ENCODE measurements around the gene CFAP45. TPM values are rescaled to one million over a fixed set of nuclear protein-coding genes. Genes with fewer than 3 reads are reported as not detected.

The CFAP45 gene
- total RNA-seq, 2 experiments from 2014 or later = 0.63 TPM; not detected in 1

- H4K20me1 ChIP-seq (ENCODE audit: insufficient read depth, low read length) = no peaks in the 10 kb centered on the region
- H3K79me2 ChIP-seq (ENCODE audit: insufficient read depth, low read depth, low read length) = no peaks in the 10 kb centered on the region
- ChIA-PET CTCF (ENCODE audit: unreplicated experiment) (no interaction called here), POLR2A (interaction anchor here (0.6 kb wide), 1 partner anchor 67 kb away, joined by 3 read pairs; no protein-coding TSS in a partner anchor)
- H3K27ac ChIP-seq (ENCODE audit: low read depth, low read length, poor library complexity, severe bottlenecking) = no peak overlapping the region
- no TSS peak for BruUV-seq (replicated peaks)
- H3K4me2 ChIP-seq (ENCODE audit: low read length) = no peak overlapping the region
- no peak overlapping the region for H3K4me3 ChIP-seq (ENCODE audit: low read depth, low read length, poor library complexity, severe bottlenecking)
- TF ChIP-seq, protein P1, sequence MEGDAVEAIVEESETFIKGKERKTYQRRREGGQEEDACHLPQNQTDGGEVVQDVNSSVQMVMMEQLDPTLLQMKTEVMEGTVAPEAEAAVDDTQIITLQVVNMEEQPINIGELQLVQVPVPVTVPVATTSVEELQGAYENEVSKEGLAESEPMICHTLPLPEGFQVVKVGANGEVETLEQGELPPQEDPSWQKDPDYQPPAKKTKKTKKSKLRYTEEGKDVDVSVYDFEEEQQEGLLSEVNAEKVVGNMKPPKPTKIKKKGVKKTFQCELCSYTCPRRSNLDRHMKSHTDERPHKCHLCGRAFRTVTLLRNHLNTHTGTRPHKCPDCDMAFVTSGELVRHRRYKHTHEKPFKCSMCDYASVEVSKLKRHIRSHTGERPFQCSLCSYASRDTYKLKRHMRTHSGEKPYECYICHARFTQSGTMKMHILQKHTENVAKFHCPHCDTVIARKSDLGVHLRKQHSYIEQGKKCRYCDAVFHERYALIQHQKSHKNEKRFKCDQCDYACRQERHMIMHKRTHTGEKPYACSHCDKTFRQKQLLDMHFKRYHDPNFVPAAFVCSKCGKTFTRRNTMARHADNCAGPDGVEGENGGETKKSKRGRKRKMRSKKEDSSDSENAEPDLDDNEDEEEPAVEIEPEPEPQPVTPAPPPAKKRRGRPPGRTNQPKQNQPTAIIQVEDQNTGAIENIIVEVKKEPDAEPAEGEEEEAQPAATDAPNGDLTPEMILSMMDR (conservative IDR thresholded peaks at IDR 0.05; ENCODE audit: low read length) = no peak
- TF ChIP-seq EZH2phosphoT487 (IDR thresholded peaks at IDR 0.05; ENCODE audit: borderline replicate concordance, low read depth, low read length) = no peak
- H3K36me3 ChIP-seq (ENCODE audit: insufficient read depth, low read length) = no peaks in the 10 kb centered on the region
- DNase-seq (ENCODE audit: low spot score) = no peak
- intact Hi-C loops (cut with micrococcal nuclease; ENCODE audit: unreplicated experiment) = no loop called here
- no peak overlapping the region for H2AFZ ChIP-seq (ENCODE audit: low read length)
- H3K4me1 ChIP-seq (ENCODE audit: insufficient read depth, low read length, poor library complexity, severe bottlenecking) = no peaks in the 10 kb centered on the region
- H3K9me2 ChIP-seq (ENCODE audit: insufficient read depth, low read length) = no peaks in the 10 kb centered on the region
- H3K9me3 ChIP-seq (ENCODE audit: low read length) = no peaks in the 10 kb centered on the region
Measured at GRCh38 chr1:159877695-159878444, 22.1 kb downstream of the CFAP45 start.

- no peaks in the 10 kb centered on the region for H4K20me1 ChIP-seq (ENCODE audit: insufficient read depth, low read length)
- H3K4me1 ChIP-seq (ENCODE audit: insufficient read depth, low read length, poor library complexity, severe bottlenecking) = no peaks in the 10 kb centered on the region
- POLR2A ChIA-PET = interaction anchor here (0.8 kb wide), 1 partner anchor 665 kb away, joined by 6 read pairs; no protein-coding TSS in a partner anchor
- H3K4me2 ChIP-seq (ENCODE audit: low read length) = no peak overlapping the region
- no peaks in the 10 kb centered on the region for H3K36me3 ChIP-seq (ENCODE audit: insufficient read depth, low read length)
- H3K9me2 ChIP-seq (ENCODE audit: insufficient read depth, low read length) = no peaks in the 10 kb centered on the region
- H3K4me3 ChIP-seq (ENCODE audit: low read depth, low read length, poor library complexity, severe bottlenecking) = no peak overlapping the region
- no peak overlapping the region for H2AFZ ChIP-seq (ENCODE audit: low read length)
- intact Hi-C loops (cut with micrococcal nuclease; ENCODE audit: unreplicated experiment) = no loop called here
- H3K27ac ChIP-seq (ENCODE audit: low read depth, low read length, poor library complexity, severe bottlenecking) = no peak overlapping the region
- CTCF ChIA-PET (ENCODE audit: unreplicated experiment) = no interaction called here
- TF ChIP-seq, protein P1 (conservative IDR thresholded peaks at IDR 0.05; ENCODE audit: low read length) = no peak
- TF ChIP-seq EZH2phosphoT487 (IDR thresholded peaks at IDR 0.05; ENCODE audit: borderline replicate concordance, low read depth, low read length) = no peak
- no peak for DNase-seq (ENCODE audit: low spot score)
- no peaks in the 10 kb centered on the region for H3K79me2 ChIP-seq (ENCODE audit: insufficient read depth, low read depth, low read length)
- no peaks in the 10 kb centered on the region for H3K9me3 ChIP-seq (ENCODE audit: low read length)
- BruUV-seq (replicated peaks) = no TSS peak
Measured at GRCh38 chr1:159873530-159874143, 26.3 kb downstream of the CFAP45 start.

DNA sequence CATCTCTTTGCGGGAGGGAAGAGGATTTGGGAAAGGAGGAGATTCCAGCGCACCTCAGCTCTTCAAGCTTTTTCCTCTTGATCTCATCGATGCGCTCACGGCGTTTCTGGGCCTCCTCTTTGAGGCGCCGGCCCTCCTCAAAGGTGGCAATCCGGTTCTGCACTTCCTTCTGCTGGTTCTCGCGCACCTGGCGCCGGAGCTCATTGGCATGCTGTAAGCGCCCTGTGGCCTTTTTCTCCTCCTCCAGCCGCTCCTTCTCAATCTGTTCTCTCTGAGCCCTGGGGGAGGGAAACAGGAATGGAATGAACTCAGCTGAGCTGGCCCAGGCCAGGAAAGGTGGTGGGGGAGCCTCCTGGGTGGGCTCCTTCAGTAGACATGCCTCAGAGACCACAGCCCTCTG lies 27.1 kb downstream of the CFAP45 start:
- ChIA-PET CTCF (ENCODE audit: unreplicated experiment) (no interaction called here), POLR2A (no interaction called here)
- H3K4me3 ChIP-seq (ENCODE audit: low read depth, low read length, poor library complexity, severe bottlenecking) = no peak overlapping the region
- no peak overlapping the region for H3K27ac ChIP-seq (ENCODE audit: low read depth, low read length, poor library complexity, severe bottlenecking)
- BruUV-seq (replicated peaks) = no TSS peak
- no peaks in the 10 kb centered on the region for H3K36me3 ChIP-seq (ENCODE audit: insufficient read depth, low read length)
- no peaks in the 10 kb centered on the region for H3K9me3 ChIP-seq (ENCODE audit: low read length)
- DNase-seq (ENCODE audit: low spot score) = no peak
- H3K79me2 ChIP-seq (ENCODE audit: insufficient read depth, low read depth, low read length) = no peaks in the 10 kb centered on the region
- TF ChIP-seq, protein P1 (conservative IDR thresholded peaks at IDR 0.05; ENCODE audit: low read length) = no peak
- no peak for TF ChIP-seq EZH2phosphoT487 (IDR thresholded peaks at IDR 0.05; ENCODE audit: borderline replicate concordance, low read depth, low read length)
- H3K4me2 ChIP-seq (ENCODE audit: low read length) = no peak overlapping the region
- intact Hi-C loops (cut with micrococcal nuclease; ENCODE audit: unreplicated experiment) = no loop called here
- H3K9me2 ChIP-seq (ENCODE audit: insufficient read depth, low read length) = no peaks in the 10 kb centered on the region
- H2AFZ ChIP-seq (ENCODE audit: low read length) = no peak overlapping the region
- no peaks in the 10 kb centered on the region for H3K4me1 ChIP-seq (ENCODE audit: insufficient read depth, low read length, poor library complexity, severe bottlenecking)
- H4K20me1 ChIP-seq (ENCODE audit: insufficient read depth, low read length) = no peaks in the 10 kb centered on the region

All from OCI-LY7 (cell line).